GM21825 (cell line): ENCODE data around the gene NFASC.

Source experiments
- ATAC-seq: cut with Tn5 transposase; IDR thresholded peaks from one replicate; pipeline ENCODE4 v1.9.1; 2021; ENCODE audit warnings: mild to moderate bottlenecking, moderate library complexity; ENCODE audit not compliant: unreplicated experiment

NFASC gene

GRCh38 chr1:205002705-205003104, 132.0 kb downstream of the NFASC start:
- ATAC-seq: no peak

- ATAC-seq: no peak
Observed at GRCh38 chr1:205003358-205004131, 132.9 kb downstream of the NFASC start.

- no peak for ATAC-seq
Observed at GRCh38 chr1:205004351-205004750, 133.7 kb downstream of the NFASC start.

- no peak for ATAC-seq
Observed at GRCh38 chr1:205008896-205009295, 138.2 kb downstream of the NFASC start.

- ATAC-seq: no peak
Observed at GRCh38 chr1:205009670-205010069, 139.0 kb downstream of the NFASC start.

GRCh38 chr1:205012391-205013140, 141.9 kb downstream of the NFASC start:
- no peak for ATAC-seq

GRCh38 chr1:205013683-205014367, 143.2 kb downstream of the NFASC start:
- no peak for ATAC-seq

GRCh38 chr1:205014783-205015182, 144.1 kb downstream of the NFASC start:
- ATAC-seq: no peak

GRCh38 chr1:205015241-205015640, 144.6 kb downstream of the NFASC start:
- ATAC-seq: no peak

- ATAC-seq: no peak
Observed at GRCh38 chr1:205016075-205016474, 145.4 kb downstream of the NFASC start.

GRCh38 chr1:205016584-205016983, 145.9 kb downstream of the NFASC start:
- no peak for ATAC-seq

GRCh38 chr1:205017001-205017400, 146.3 kb downstream of the NFASC start:
- no peak for ATAC-seq

GRCh38 chr1:205017766-205018165, 147.1 kb downstream of the NFASC start:
- ATAC-seq: no peak

- ATAC-seq: no peak
Observed at GRCh38 chr1:205018381-205018780, 147.7 kb downstream of the NFASC start.

GRCh38 chr1:205020466-205020865, 149.8 kb downstream of the NFASC start:
- ATAC-seq: no peak

- ATAC-seq: no peak
Observed at GRCh38 chr1:205024679-205025078, 154.0 kb downstream of the NFASC start.

GRCh38 chr1:205025239-205025638, 154.6 kb downstream of the NFASC start:
- no peak for ATAC-seq

GRCh38 chr1:205026181-205026580, 155.5 kb downstream of the NFASC start:
- ATAC-seq: no peak

GRCh38 chr1:205028390-205028789, 157.7 kb downstream of the NFASC start:
- no peak for ATAC-seq

- ATAC-seq: no peak
Observed at GRCh38 chr1:205028924-205029323, 158.3 kb downstream of the NFASC start.

- ATAC-seq: no peak
Observed at GRCh38 chr1:205030241-205030640, 159.6 kb downstream of the NFASC start.

GRCh38 chr1:205030896-205031295, 160.2 kb downstream of the NFASC start:
- no peak for ATAC-seq
